Activated CD4-positive, alpha-beta memory T cell treated with anti-CD3 and anti-CD28 coated beads for 36 hours (primary cell): ENCODE results near the gene MAP3K3. TPM values are rescaled to one million over a fixed set of nuclear protein-coding genes. Genes with fewer than 3 reads are reported as not detected.

Experiments
- CTCF ChIA-PET: fragments of 350-600 bp; sonication (Branson Sonifier 250); formaldehyde crosslinking; loops from one replicate; lab custom pipeline; 2021; ENCODE audit warnings: antibody characterized with exemption, inconsistent platforms; lab: Charles Lee
- POLR2A ChIA-PET: fragments of 350-600 bp; sonication (Branson Sonifier 250); formaldehyde crosslinking; loops from one replicate; lab custom pipeline; 2021; ENCODE audit warnings: antibody characterized with exemption; lab: Charles Lee
- DNase-seq: peaks from one replicate; pipeline ENCODE4 v3.0.0-alpha.2; 2020
- H3K27ac Mint-ChIP-seq: one replicate; pipeline ENCODE4 v1.8.0; 2021; ENCODE audit warnings: mixed read lengths
- H3K27me3 Mint-ChIP-seq: one replicate; pipeline ENCODE4 v1.8.0; 2021; ENCODE audit warnings: mixed read lengths
- H3K36me3 Mint-ChIP-seq: one replicate; pipeline ENCODE4 v1.8.0; 2021; ENCODE audit warnings: mixed read lengths
- H3K4me1 Mint-ChIP-seq: one replicate; pipeline ENCODE4 v1.8.0; 2021; ENCODE audit warnings: low read depth, mixed read lengths
- H3K4me3 Mint-ChIP-seq: one replicate; pipeline ENCODE4 v1.8.0; 2021; ENCODE audit warnings: mild to moderate bottlenecking, mixed read lengths
- H3K9me3 Mint-ChIP-seq: one replicate; pipeline ENCODE4 v1.8.0; 2021; ENCODE audit warnings: mixed read lengths
- intact Hi-C: fragments of 100-400 bp; cut with micrococcal nuclease; formaldehyde crosslinking; loops from one replicate; pipeline ENCODE4 v1.15.1; 2023
- total RNA-seq, 2 experiments: library from RNA; stranded (reverse); gene quantifications; one replicate each; pipeline ENCODE4 v1.2.3, GENCODE V29; 2021

Gene MAP3K3
- total RNA-seq, 2 experiments from 2014 or later, result 32.8 to 34.0 TPM

GRCh38 chr17:63701868-63702720 is 79.9 kb downstream of the MAP3K3 start:
- POLR2A ChIA-PET, result interaction anchor here (0.9 to 3.6 kb wide), 6 partner anchors 15 to 80 kb away, joined by 3 to 19 read pairs (median 6); partner anchors contain the start of genes CCDC47, DDX42, MAP3K3 and STRADA
- H3K36me3 Mint-ChIP-seq, result peaks cover 34% of the 10 kb centered on the region
- no peaks in the 10 kb centered on the region for H3K27me3 Mint-ChIP-seq
- CTCF ChIA-PET, result interaction anchor here (0.8 to 2.7 kb wide), 7 partner anchors 8 to 276 kb away, joined by 3 to 11 read pairs (median 3); no protein-coding TSS in a partner anchor
- peaks cover 66% of the 10 kb centered on the region for H3K4me1 Mint-ChIP-seq
- peak; percentile 88 for DNase-seq
- intact Hi-C loops, result loop anchor here (1.0 kb wide), 3 partner anchors 39 to 80 kb away; partner anchors contain the start of genes CCDC47, MAP3K3 and STRADA
- peak overlapping the region; percentile 93 for H3K27ac Mint-ChIP-seq
- H3K9me3 Mint-ChIP-seq, result no peaks in the 10 kb centered on the region
- H3K4me3 Mint-ChIP-seq, result peak overlapping the region; percentile 81

GRCh38 chr17:63702721-63703015 is 80.5 kb downstream of the MAP3K3 start:
- peaks cover 64% of the 10 kb centered on the region for H3K4me1 Mint-ChIP-seq

GRCh38 chr17:63703029-63703428 is 80.8 kb downstream of the MAP3K3 start:
- peaks cover 61% of the 10 kb centered on the region for H3K4me1 Mint-ChIP-seq
- no peak for DNase-seq
- ChIA-PET POLR2A (interaction anchor here (1.2 to 3.6 kb wide), 3 partner anchors 39 to 263 kb away, joined by 5 to 19 read pairs (median 12); partner anchors contain the start of genes CCDC47, DDX42 and STRADA), CTCF (interaction anchor here (0.7 to 2.7 kb wide), 7 partner anchors 8 to 277 kb away, joined by 3 to 11 read pairs (median 3); no protein-coding TSS in a partner anchor)
- peak overlapping the region; percentile 93 for H3K27ac Mint-ChIP-seq
- no peaks in the 10 kb centered on the region for H3K27me3 Mint-ChIP-seq
- H3K36me3 Mint-ChIP-seq, result peaks cover 30% of the 10 kb centered on the region
- H3K9me3 Mint-ChIP-seq, result no peaks in the 10 kb centered on the region
- intact Hi-C loops, result no loop called here
- peak overlapping the region; percentile 81 for H3K4me3 Mint-ChIP-seq

More at GRCh38 chr17:63702721-63703015, 80.5 kb downstream of the MAP3K3 start:
- POLR2A ChIA-PET, result interaction anchor here (2.8 to 3.6 kb wide), 2 partner anchors 40 to 71 kb away, joined by 12 to 19 read pairs; partner anchors contain the start of genes CCDC47, DDX42 and STRADA
- Mint-ChIP-seq H3K27ac (peak overlapping the region; percentile 93), H3K4me3 (peak overlapping the region; percentile 81), H3K36me3 (peaks cover 33% of the 10 kb centered on the region), H3K27me3 (no peaks in the 10 kb centered on the region), H3K9me3 (no peaks in the 10 kb centered on the region)
- intact Hi-C loops, result loop anchor here (1.0 kb wide), 2 partner anchors 39 to 80 kb away; partner anchors contain the start of genes MAP3K3 and STRADA
- CTCF ChIA-PET, result interaction anchor here (0.8 to 2.7 kb wide), 6 partner anchors 8 to 277 kb away, joined by 3 to 11 read pairs (median 3); no protein-coding TSS in a partner anchor
- no peak for DNase-seq

- H3K4me1 Mint-ChIP-seq, result peaks cover 67% of the 10 kb centered on the region
- H3K9me3 Mint-ChIP-seq, result no peaks in the 10 kb centered on the region
- no peak for DNase-seq
- POLR2A ChIA-PET, result interaction anchor here (1.2 to 3.6 kb wide), 3 partner anchors 39 to 264 kb away, joined by 5 to 19 read pairs (median 12); partner anchors contain the start of genes CCDC47, DDX42 and STRADA
- peaks cover 28% of the 10 kb centered on the region for H3K36me3 Mint-ChIP-seq
- intact Hi-C loops, result no loop called here
- H3K4me3 Mint-ChIP-seq, result no peak overlapping the region
- CTCF ChIA-PET, result interaction anchor here (0.7 to 1.6 kb wide), 3 partner anchors 9 to 84 kb away, joined by 3 read pairs; no protein-coding TSS in a partner anchor
- H3K27me3 Mint-ChIP-seq, result no peaks in the 10 kb centered on the region
- H3K27ac Mint-ChIP-seq, result peak overlapping the region; percentile 93
Measured at GRCh38 chr17:63703556-63704258, 81.5 kb downstream of the MAP3K3 start.

- no peak for DNase-seq
- intact Hi-C loops, result no loop called here
- Mint-ChIP-seq H3K27ac (peak overlapping the region; percentile 93), H3K4me3 (no peak overlapping the region), H3K4me1 (peaks cover 72% of the 10 kb centered on the region), H3K36me3 (peaks cover 32% of the 10 kb centered on the region), H3K9me3 (no peaks in the 10 kb centered on the region), H3K27me3 (no peaks in the 10 kb centered on the region)
- CTCF ChIA-PET, result no interaction called here
- POLR2A ChIA-PET, result interaction anchor here (1.2 kb wide), 1 partner anchor 264 kb away, joined by 5 read pairs; no protein-coding TSS in a partner anchor
Measured at GRCh38 chr17:63704259-63704576, 82.0 kb downstream of the MAP3K3 start.

GRCh38 chr17:63704836-63705235 is 82.6 kb downstream of the MAP3K3 start:
- H3K4me3 Mint-ChIP-seq, result no peak overlapping the region
- H3K27ac Mint-ChIP-seq, result no peak overlapping the region
- CTCF ChIA-PET, result interaction anchor here (1.1 kb wide), 1 partner anchor 279 kb away, joined by 3 read pairs; no protein-coding TSS in a partner anchor
- H3K36me3 Mint-ChIP-seq, result peaks cover 37% of the 10 kb centered on the region
- POLR2A ChIA-PET, result interaction anchor here (0.6 to 1.3 kb wide), 2 partner anchors 30 to 159 kb away, joined by 3 read pairs; no protein-coding TSS in a partner anchor
- H3K9me3 Mint-ChIP-seq, result no peaks in the 10 kb centered on the region
- intact Hi-C loops, result no loop called here
- peaks cover 78% of the 10 kb centered on the region for H3K4me1 Mint-ChIP-seq
- H3K27me3 Mint-ChIP-seq, result no peaks in the 10 kb centered on the region
- no peak for DNase-seq

- Mint-ChIP-seq H3K27ac (peak overlapping the region; percentile 88), H3K4me1 (peaks cover 84% of the 10 kb centered on the region), H3K4me3 (no peak overlapping the region), H3K9me3 (no peaks in the 10 kb centered on the region), H3K36me3 (peaks cover 45% of the 10 kb centered on the region), H3K27me3 (no peaks in the 10 kb centered on the region)
- CTCF ChIA-PET, result interaction anchor here (1.0 to 1.1 kb wide), 2 partner anchors 8 to 280 kb away, joined by 3 to 4 read pairs; no protein-coding TSS in a partner anchor
- no peak for DNase-seq
- POLR2A ChIA-PET, result interaction anchor here (1.3 to 1.5 kb wide), 2 partner anchors 29 to 69 kb away, joined by 3 to 4 read pairs; partner anchors contain the start of gene DDX42
- intact Hi-C loops, result no loop called here
Measured at GRCh38 chr17:63705657-63706056, 83.4 kb downstream of the MAP3K3 start.

GRCh38 chr17:63706336-63707082 is 84.3 kb downstream of the MAP3K3 start:
- Mint-ChIP-seq H3K27me3 (no peaks in the 10 kb centered on the region), H3K36me3 (peaks cover 45% of the 10 kb centered on the region), H3K9me3 (no peaks in the 10 kb centered on the region), H3K4me3 (no peak overlapping the region), H3K27ac (peak overlapping the region; percentile 88), H3K4me1 (peaks cover 79% of the 10 kb centered on the region)
- CTCF ChIA-PET, result interaction anchor here (1.0 kb wide), 1 partner anchor 9 kb away, joined by 4 read pairs; no protein-coding TSS in a partner anchor
- no peak for DNase-seq
- POLR2A ChIA-PET, result interaction anchor here (1.0 to 1.5 kb wide), 4 partner anchors 9 to 68 kb away, joined by 3 to 4 read pairs (median 3); partner anchors contain the start of gene DDX42
- intact Hi-C loops, result no loop called here

- DNase-seq, result no peak
- Mint-ChIP-seq H3K27me3 (no peaks in the 10 kb centered on the region), H3K36me3 (peaks cover 50% of the 10 kb centered on the region), H3K4me1 (peaks cover 74% of the 10 kb centered on the region), H3K27ac (peak overlapping the region; percentile 88), H3K9me3 (no peaks in the 10 kb centered on the region), H3K4me3 (no peak overlapping the region)
- intact Hi-C loops, result no loop called here
- ChIA-PET CTCF (no interaction called here), POLR2A (interaction anchor here (1.0 to 1.5 kb wide), 3 partner anchors 10 to 68 kb away, joined by 3 to 4 read pairs (median 3); partner anchors contain the start of gene DDX42)
Measured at GRCh38 chr17:63707151-63707550, 84.9 kb downstream of the MAP3K3 start.

GRCh38 chr17:63709110-63709509 is 86.9 kb downstream of the MAP3K3 start:
- H3K27ac Mint-ChIP-seq, result peak overlapping the region; percentile 49
- H3K4me1 Mint-ChIP-seq, result peaks cover 54% of the 10 kb centered on the region
- POLR2A ChIA-PET, result no interaction called here
- no peaks in the 10 kb centered on the region for H3K27me3 Mint-ChIP-seq
- intact Hi-C loops, result no loop called here
- CTCF ChIA-PET, result interaction anchor here (0.9 to 3.6 kb wide), 10 partner anchors 8 to 284 kb away, joined by 3 to 27 read pairs (median 7); no protein-coding TSS in a partner anchor
- no peaks in the 10 kb centered on the region for H3K9me3 Mint-ChIP-seq
- peaks cover 38% of the 10 kb centered on the region for H3K36me3 Mint-ChIP-seq
- H3K4me3 Mint-ChIP-seq, result no peak overlapping the region
- DNase-seq, result no peak
